Sigmoid colon (tissue), 7 donors: Measurements from ENCODE around the gene FFAR4. TPM values are rescaled to one million over a fixed set of nuclear protein-coding genes. Genes with fewer than 3 reads are reported as not detected.

ENCODE experiments used
- DNase-seq: peaks from one replicate; pipeline ENCODE4 v3.0.0-alpha.2; 2019
- H3K27ac ChIP-seq, 4 donors: fragments of 200-600 bp; sonication (generic); one replicate each; pipeline ENCODE4 v1.5.1; 2016 to 2019; ENCODE audit warnings: mild to moderate bottlenecking in 1 of 4
- H3K27me3 ChIP-seq, 3 donors: fragments of 200-600 bp; sonication (generic); one replicate each; pipeline ENCODE4 v1.5.1; 2019; ENCODE audit warnings: mild to moderate bottlenecking in 1 of 3
- H3K36me3 ChIP-seq, 4 donors: fragments of 200-600 bp; sonication (generic); one replicate each; pipeline ENCODE4 v1.5.1; 2016 to 2019
- H3K4me1 ChIP-seq, 4 donors: fragments of 200-600 bp; sonication (generic); one replicate each; pipeline ENCODE4 v1.5.1; 2017 to 2019
- H3K4me3 ChIP-seq, 4 donors: fragments of 200-600 bp; sonication (generic); one replicate each; pipeline ENCODE4 v1.5.1; 2017 to 2019; ENCODE audit warnings: mild to moderate bottlenecking in 2 of 4, moderate library complexity in 1 of 4
- H3K9me3 ChIP-seq, 4 donors: fragments of 200-600 bp in 3 of 4; sonication (generic) in 3 of 4; one replicate each; pipeline versions ENCODE4 v1.5.1 to v1.6.1; 2013 to 2019
- CTCF ChIP-seq, 4 experiments: fragments of 450-650 bp in 3 of 4; fragments of 200-600 bp in 1 of 4; IDR thresholded peaks; one replicate each; pipeline ENCODE4 v1.5.1; 2016 to 2019; ENCODE audit warnings: antibody characterized with exemption in 4 of 4, mild to moderate bottlenecking in 3 of 4, moderate library complexity in 2 of 4
- EP300 ChIP-seq, 4 donors: sonication (generic); formaldehyde crosslinking; IDR thresholded peaks; one replicate each; pipeline ENCODE4 v1.6.1; 2017; ENCODE audit warnings: antibody characterized with exemption in 4 of 4
- POLR2A ChIP-seq, 2 donors: fragments of 450-650 bp; IDR thresholded peaks; one replicate each; pipeline ENCODE4 v1.6.1; 2016; ENCODE audit warnings: antibody characterized with exemption in 2 of 2, mild to moderate bottlenecking in 2 of 2, moderate library complexity in 2 of 2
- POLR2AphosphoS5 ChIP-seq, 4 donors: sonication (generic); formaldehyde crosslinking; IDR thresholded peaks; one replicate each; pipeline ENCODE4 v1.6.1; 2017; ENCODE audit warnings: antibody characterized with exemption in 4 of 4
- WGBS, 2 donors: extraction: QIAGEN DNeasy Blood & Tissue Kit; methylation state at CpG; one replicate each; pipeline ENCODE4 v1.1.7; 2013; 5-methylcytosine and 5-hydroxymethylcytosine counted together
- intact Hi-C: fragments of 100-400 bp; cut with DNase I; formaldehyde crosslinking; loops from one replicate; pipeline ENCODE4 v1.15.1; 2023
- polyA plus RNA-seq, 3 donors: library from polyadenylated mRNA; stranded (reverse); fragments of 200-250 nt; gene quantifications; one replicate each; pipeline ENCODE4 v1.2.3, GENCODE V29; 2013
- total RNA-seq, 4 donors: library from RNA; depleted of rRNA; stranded (reverse); fragments of >200 nt; gene quantifications; one replicate each; pipeline ENCODE4 v1.1.0, GENCODE V29; 2016
- donor health status: healthy with polysubstance abuse.
- donor health status: Bipolar disorder and iron deficiency.
- donor health status: healthy.

The FFAR4 gene
- total and polyA plus RNA-seq, 7 donors, result 0.36 to 17.9 (median 3.3) TPM; not detected in 1

- no peak overlapping the region for H3K27ac ChIP-seq
- WGBS, 2 donors, result 70 to 86% methylated on average over 3 of the region's 3 CpGs
- H3K36me3 ChIP-seq, result no peaks in the 10 kb centered on the region
- no peaks in the 10 kb centered on the region for H3K9me3 ChIP-seq
- H3K4me3 ChIP-seq, result no peak overlapping the region
- H3K4me1 ChIP-seq, result peaks cover 0 to 11% (median 9%) of the 10 kb centered on the region in 4 donors
- TF ChIP-seq POLR2AphosphoS5 (IDR thresholded peaks at IDR 0.05), result no peak
- TF ChIP-seq CTCF (IDR thresholded peaks at IDR 0.05), result no peak
- TF ChIP-seq EP300 (IDR thresholded peaks at IDR 0.05), result no peak
- TF ChIP-seq POLR2A (IDR thresholded peaks at IDR 0.05), result no peak
- peak; percentile 48 for DNase-seq
- peaks cover 14 to 44% (median 16%) of the 10 kb centered on the region in 3 donors for H3K27me3 ChIP-seq
- intact Hi-C loops, result no loop called here
Observed at GRCh38 chr10:93570383-93570782, 3.9 kb downstream of the FFAR4 start.

GRCh38 chr10:93572606-93573005, 6.1 kb downstream of the FFAR4 start:
- intact Hi-C loops, result no loop called here
- Histone ChIP-seq H3K36me3 (no peaks in the 10 kb centered on the region), H3K9me3 (no peaks in the 10 kb centered on the region), H3K4me3 (no peak overlapping the region), H3K4me1 (no peaks in the 10 kb centered on the region), H3K27me3 (peaks cover 6 to 21% (median 6%) of the 10 kb centered on the region in 3 donors), H3K27ac (no peak overlapping the region)
- 92 to 95% methylated on average over 2 of the region's 2 CpGs for WGBS, 2 donors
- peak; percentile 15 for DNase-seq
- no peak for TF ChIP-seq POLR2A (IDR thresholded peaks at IDR 0.05)
- no peak for TF ChIP-seq EP300 (IDR thresholded peaks at IDR 0.05)
- no peak for TF ChIP-seq CTCF (IDR thresholded peaks at IDR 0.05)
- TF ChIP-seq POLR2AphosphoS5 (IDR thresholded peaks at IDR 0.05), result no peak

GRCh38 chr10:93573051-93573909, 6.8 kb downstream of the FFAR4 start:
- Histone ChIP-seq H3K9me3 (no peaks in the 10 kb centered on the region), H3K27ac (no peak overlapping the region), H3K27me3 (peaks cover 1 to 15% (median 6%) of the 10 kb centered on the region in 3 donors), H3K4me3 (no peak overlapping the region), H3K4me1 (no peaks in the 10 kb centered on the region), H3K36me3 (no peaks in the 10 kb centered on the region)
- no peak for TF ChIP-seq EP300 (IDR thresholded peaks at IDR 0.05)
- no peak for TF ChIP-seq CTCF (IDR thresholded peaks at IDR 0.05)
- no peak for TF ChIP-seq POLR2AphosphoS5 (IDR thresholded peaks at IDR 0.05)
- intact Hi-C loops, result no loop called here
- peak; percentile 68 for DNase-seq
- WGBS, 2 donors, result 28 to 40% methylated on average over 10 of the region's 10 CpGs

GRCh38 chr10:93573924-93574323, 7.5 kb downstream of the FFAR4 start:
- no peak for DNase-seq
- no peak overlapping the region for H3K4me3 ChIP-seq
- peaks cover 0 to 8% (median 6%) of the 10 kb centered on the region in 3 donors for H3K27me3 ChIP-seq
- no peak overlapping the region for H3K27ac ChIP-seq
- H3K4me1 ChIP-seq, result no peaks in the 10 kb centered on the region
- intact Hi-C loops, result no loop called here
- H3K36me3 ChIP-seq, result no peaks in the 10 kb centered on the region
- no peak for TF ChIP-seq POLR2A (IDR thresholded peaks at IDR 0.05)
- TF ChIP-seq EP300 (IDR thresholded peaks at IDR 0.05), result no peak
- TF ChIP-seq POLR2AphosphoS5 (IDR thresholded peaks at IDR 0.05), result no peak
- no peak for TF ChIP-seq CTCF (IDR thresholded peaks at IDR 0.05)
- H3K9me3 ChIP-seq, result no peaks in the 10 kb centered on the region
- 57 to 63% methylated on average over 3 of the region's 3 CpGs for WGBS, 2 donors
